Kidney (tissue), 14 donors: ENCODE measurements around the gene RPRD2. TPM values are rescaled to one million over a fixed set of nuclear protein-coding genes. Genes with fewer than 3 reads are reported as not detected.

Source experiments
- DNase-seq, 5 donors: peaks; one replicate each; pipeline ENCODE4 v3.0.0-alpha.2; 2013 to 2020
- FAIRE-seq: peaks from 2 replicates; lab custom pipeline; 2012; peaks lifted over from hg19 to GRCh38; lab: Jason Lieb, UNC
- H3K27ac ChIP-seq, 2 donors: one replicate each; pipeline ENCODE4 v1.7.0; 2013; ENCODE audit warnings: low read depth in 2 of 2, low read length in 2 of 2, inconsistent platforms in 1 of 2
- H3K27me3 ChIP-seq: one replicate; pipeline ENCODE4 v1.7.1; 2013; ENCODE audit warnings: low read length, inconsistent platforms; ENCODE audit not compliant: control insufficient read depth, insufficient read depth
- H3K36me3 ChIP-seq, 3 donors: one replicate each; pipeline versions ENCODE4 v1.7.0 to v1.7.1; 2013; ENCODE audit warnings: low read length in 3 of 3, control low read depth in 1 of 3, inconsistent platforms in 1 of 3; ENCODE audit not compliant: insufficient read depth in 3 of 3, control insufficient read depth in 2 of 3
- H3K4me1 ChIP-seq, 3 donors: one replicate each; pipeline versions ENCODE4 v1.7.0 to v1.7.1; 2013; ENCODE audit warnings: low read length in 3 of 3, inconsistent platforms in 1 of 3, low read depth in 1 of 3; ENCODE audit not compliant: control insufficient read depth in 2 of 3, insufficient read depth in 2 of 3
- H3K4me3 ChIP-seq, 3 donors: one replicate each; pipeline versions ENCODE4 v1.7.0 to v1.8.1; 2013; ENCODE audit warnings: low read length in 3 of 3, control low read depth in 1 of 3, inconsistent platforms in 1 of 3
- H3K9ac ChIP-seq, 3 donors: one replicate each; pipeline versions ENCODE4 v1.7.0 to v1.7.1; 2013; ENCODE audit warnings: low read length in 3 of 3, control low read depth in 1 of 3, inconsistent platforms in 1 of 3
- H3K9me3 ChIP-seq, 3 donors: one replicate each; pipeline versions ENCODE4 v1.7.0 to v1.7.1; 2013; ENCODE audit warnings: low read length in 3 of 3, control low read depth in 1 of 3, inconsistent platforms in 1 of 3; ENCODE audit not compliant: control insufficient read depth in 2 of 3, insufficient read depth in 1 of 3
- CTCF ChIP-seq: IDR thresholded peaks from 3 replicates; pipeline ENCODE4 v1.5.1; 2012; ENCODE audit warnings: mild to moderate bottlenecking, moderate library complexity, borderline replicate concordance; ENCODE audit not compliant: insufficient read depth; ENCODE audit errors: extremely low read depth
- intact Hi-C: fragments of 100-400 bp; cut with DNase I; formaldehyde crosslinking; loops from one replicate; pipeline ENCODE4 v1.11.1; 2022
- polyA plus RNA-seq: library from polyadenylated mRNA; stranded (reverse); fragments of 350-450 nt; fragmentation: Illumina TruSeq; extraction: RNeasy Lipid Tissue Mini Kit (QIAGEN cat#74804); gene quantifications from one replicate; pipeline ENCODE4 v1.2.3, GENCODE V29; 2014; ENCODE audit warnings: low read depth, low replicate concordance; ENCODE audit not compliant: insufficient read depth
- total RNA-seq: library from RNA; stranded (reverse); fragmentation: NEBNext Ultra II Directional; extraction: Animal tissue kit (Norgen Biotek cat#: 25700); gene quantifications from one replicate; pipeline ENCODE4 v1.2.1, GENCODE V29; 2021
- donor health status: control.
- donor health status: control.
- donor health status: control.
- donor health status: control.
- donor health status: control.
- donor health status: DM: yes; HTN: yes; CAD: no.
- donor health status: Normal renal cell carcinoma (clear cell type).

RPRD2 gene
- total and polyA plus RNA-seq, 2 donors from 2014 or later, result 9.1 to 40.4 TPM

GRCh38 chr1:150346316-150346715 lies 17.6 kb upstream of the RPRD2 start:
- no peak overlapping the region for H3K9ac ChIP-seq
- DNase-seq (no peak), FAIRE-seq (no peak)
- no peaks in the 10 kb centered on the region for H3K27me3 ChIP-seq
- peaks cover 7 to 39% (median 20%) of the 10 kb centered on the region in 3 donors for H3K36me3 ChIP-seq
- no peaks in the 10 kb centered on the region for H3K4me1 ChIP-seq
- no peak for TF ChIP-seq CTCF
- intact Hi-C loops, result no loop called here
- no peaks in the 10 kb centered on the region for H3K9me3 ChIP-seq
- no peak overlapping the region for H3K4me3 ChIP-seq
- no peak overlapping the region for H3K27ac ChIP-seq

GRCh38 chr1:150352866-150353265 lies 11.1 kb upstream of the RPRD2 start:
- intact Hi-C loops, result no loop called here
- TF ChIP-seq CTCF, result no peak

GRCh38 chr1:150362721-150363425 lies 1.1 kb upstream of the RPRD2 start:
- FAIRE-seq (no peak), DNase-seq (peak in 2 of 5 donors; percentile 11 to 47)
- no peaks in the 10 kb centered on the region for H3K27me3 ChIP-seq
- intact Hi-C loops, result no loop called here
- no peak for TF ChIP-seq CTCF
- H3K27ac ChIP-seq, result peak overlapping the region; percentile 96 to 99
- peaks cover 0 to 3% (median 0%) of the 10 kb centered on the region in 3 donors for H3K4me1 ChIP-seq
- peak overlapping the region; percentile 4 to 95 (median 82) for H3K9ac ChIP-seq
- H3K36me3 ChIP-seq, result no peaks in the 10 kb centered on the region
- H3K4me3 ChIP-seq, result peak overlapping the region; percentile 83 to 90 (median 86)
- H3K9me3 ChIP-seq, result no peaks in the 10 kb centered on the region

More at GRCh38 chr1:150352866-150353265, 11.1 kb upstream of the RPRD2 start:
- Histone ChIP-seq H3K36me3 (peaks cover 2 to 19% (median 8%) of the 10 kb centered on the region in 3 donors), H3K4me1 (no peaks in the 10 kb centered on the region), H3K27ac (no peak overlapping the region), H3K4me3 (no peak overlapping the region), H3K27me3 (no peaks in the 10 kb centered on the region), H3K9me3 (no peaks in the 10 kb centered on the region), H3K9ac (no peak overlapping the region)
- FAIRE-seq, result no peak
- DNase-seq, result no peak
